Caco-2 (cell line): ENCODE measurements around the gene ARL4A. TPM values are rescaled to one million over a fixed set of nuclear protein-coding genes. Genes with fewer than 3 reads are reported as not detected.
A peak's percentile ranks its signal among the peaks of the same experiment; 100 is the strongest.

Source experiments
- BruUV-seq: library from RNA; stranded (reverse); fragments of 400-500 nt; replicated peaks from 2 replicates; lab custom pipeline; 2021; lab: Mats Ljungman, UMichigan
- CTCF ChIA-PET: fragments of 300-600 bp; sonication (Branson Sonifier 250); formaldehyde crosslinking; loops from one replicate; lab custom pipeline; 2022; ENCODE audit warnings: antibody characterized with exemption; lab: Charles Lee
- POLR2A ChIA-PET: fragments of 300-600 bp; sonication (Branson Sonifier 250); formaldehyde crosslinking; loops from one replicate; lab custom pipeline; 2022; ENCODE audit warnings: antibody characterized with exemption; lab: Charles Lee
- DNase-seq, 2 experiments: peaks; one replicate each; pipeline versions ENCODE4 v3.0.0 to v3.0.0-alpha.2; 2020 to 2022
- H3K27me3 ChIP-seq: replicated peaks from 2 replicates; pipeline ENCODE4 v1.6.0; 2011; ENCODE audit warnings: low read length; ENCODE audit not compliant: control insufficient read depth, insufficient read depth
- H3K36me3 ChIP-seq: 2 replicates; pipeline ENCODE4 v1.5.1; 2011; ENCODE audit warnings: low read length; ENCODE audit not compliant: control insufficient read depth, insufficient read depth
- H3K4me1 ChIP-seq: fragments of 250-450 bp; sonication (Bioruptor Pico); 2 replicates; pipeline ENCODE4 v1.5.1; 2020; ENCODE audit warnings: mild to moderate bottlenecking
- H3K4me3 ChIP-seq: 2 replicates; pipeline ENCODE4 v1.5.1; 2011; ENCODE audit warnings: low read depth, mild to moderate bottlenecking, control low read depth, low read length
- H3K9me3 ChIP-seq: fragments of 250-450 bp; sonication (Bioruptor Pico); 2 replicates; pipeline ENCODE4 v1.5.1; 2020; ENCODE audit warnings: mild to moderate bottlenecking, moderate library complexity
- H3K27ac Mint-ChIP-seq: one replicate; pipeline ENCODE4 v1.8.0; 2022; ENCODE audit warnings: mixed read lengths; ENCODE audit not compliant: unreplicated experiment
- H3K27me3 Mint-ChIP-seq: one replicate; pipeline ENCODE4 v1.8.0; 2022; ENCODE audit warnings: mixed read lengths; ENCODE audit not compliant: insufficient read depth, unreplicated experiment
- H3K36me3 Mint-ChIP-seq: one replicate; pipeline ENCODE4 v1.8.0; 2022; ENCODE audit warnings: mild to moderate bottlenecking, mixed read lengths; ENCODE audit not compliant: insufficient read depth, unreplicated experiment
- H3K4me1 Mint-ChIP-seq: one replicate; pipeline ENCODE4 v1.8.0; 2022; ENCODE audit warnings: low read depth, mixed read lengths; ENCODE audit not compliant: unreplicated experiment
- H3K4me3 Mint-ChIP-seq: one replicate; pipeline ENCODE4 v1.8.0; 2022; ENCODE audit warnings: mild to moderate bottlenecking, moderate library complexity, mixed read lengths; ENCODE audit not compliant: unreplicated experiment
- H3K9me3 Mint-ChIP-seq: one replicate; pipeline ENCODE4 v1.8.0; 2022; ENCODE audit warnings: mixed read lengths; ENCODE audit not compliant: unreplicated experiment
- intact Hi-C: fragments of 100-400 bp; cut with micrococcal nuclease; formaldehyde crosslinking; loops from one replicate; pipeline ENCODE4 v1.10.0; 2022; ENCODE audit not compliant: unreplicated experiment
- total RNA-seq: library from RNA; stranded (reverse); gene quantifications from 2 replicates; pipeline ENCODE4 v1.2.3, GENCODE V29; 2022
- TF ChIP-seq, protein P1 (sequence below), 2 experiments: fragments of 200-600 bp in 1 of 2; IDR thresholded peaks; 1 replicate in 1 of 2; 2 replicates in 1 of 2; pipeline versions ENCODE4 v1.5.1 to v1.8.0; 2011 to 2022; ENCODE audit warnings: antibody characterized with exemption in 1 of 2, control low read depth in 1 of 2, inconsistent platforms in 1 of 2, low read depth in 1 of 2, low read length in 1 of 2, mild to moderate bottlenecking in 1 of 2, moderate library complexity in 1 of 2; ENCODE audit not compliant: insufficient read depth in 1 of 2, severe bottlenecking in 1 of 2, unreplicated experiment in 1 of 2

The ARL4A gene
- total RNA-seq, 1 experiment from 2014 or later = 40.6 TPM

- no peaks in the 10 kb centered on the region for H3K9me3 ChIP-seq
- no TSS peak for BruUV-seq
- intact Hi-C loops = loop anchor here (5.0 to 10.0 kb wide), 3 partner anchors 53 to 840 kb away; no protein-coding TSS in a partner anchor
- no peak overlapping the region for H3K4me3 ChIP-seq
- Mint-ChIP-seq H3K9me3 (no peaks in the 10 kb centered on the region), H3K27me3 (no peaks in the 10 kb centered on the region), H3K4me3 (no peak overlapping the region), H3K4me1 (peaks cover 35% of the 10 kb centered on the region), H3K36me3 (peaks cover 25% of the 10 kb centered on the region), H3K27ac (no peak overlapping the region)
- H3K36me3 ChIP-seq = no peaks in the 10 kb centered on the region
- CTCF ChIA-PET = interaction anchor here (1.3 kb wide), 1 partner anchor 490 kb away, joined by 4 read pairs; no protein-coding TSS in a partner anchor
- no peak for DNase-seq
- peaks cover 18% of the 10 kb centered on the region for H3K4me1 ChIP-seq
- POLR2A ChIA-PET = no interaction called here
- TF ChIP-seq, protein P1, sequence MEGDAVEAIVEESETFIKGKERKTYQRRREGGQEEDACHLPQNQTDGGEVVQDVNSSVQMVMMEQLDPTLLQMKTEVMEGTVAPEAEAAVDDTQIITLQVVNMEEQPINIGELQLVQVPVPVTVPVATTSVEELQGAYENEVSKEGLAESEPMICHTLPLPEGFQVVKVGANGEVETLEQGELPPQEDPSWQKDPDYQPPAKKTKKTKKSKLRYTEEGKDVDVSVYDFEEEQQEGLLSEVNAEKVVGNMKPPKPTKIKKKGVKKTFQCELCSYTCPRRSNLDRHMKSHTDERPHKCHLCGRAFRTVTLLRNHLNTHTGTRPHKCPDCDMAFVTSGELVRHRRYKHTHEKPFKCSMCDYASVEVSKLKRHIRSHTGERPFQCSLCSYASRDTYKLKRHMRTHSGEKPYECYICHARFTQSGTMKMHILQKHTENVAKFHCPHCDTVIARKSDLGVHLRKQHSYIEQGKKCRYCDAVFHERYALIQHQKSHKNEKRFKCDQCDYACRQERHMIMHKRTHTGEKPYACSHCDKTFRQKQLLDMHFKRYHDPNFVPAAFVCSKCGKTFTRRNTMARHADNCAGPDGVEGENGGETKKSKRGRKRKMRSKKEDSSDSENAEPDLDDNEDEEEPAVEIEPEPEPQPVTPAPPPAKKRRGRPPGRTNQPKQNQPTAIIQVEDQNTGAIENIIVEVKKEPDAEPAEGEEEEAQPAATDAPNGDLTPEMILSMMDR (IDR thresholded peaks at IDR 0.05; ENCODE audit: insufficient read depth in 1 of 2, low read depth in 1 of 2, low read length in 1 of 2, severe bottlenecking in 1 of 2, unreplicated experiment in 1 of 2) = no peak
- H3K27me3 ChIP-seq = no peaks in the 10 kb centered on the region
Measured at GRCh38 chr7:12684733-12685132, 2.7 kb upstream of the ARL4A start.

- Mint-ChIP-seq H3K27ac (peak overlapping the region; percentile 89), H3K4me1 (peaks cover 31% of the 10 kb centered on the region), H3K4me3 (peak overlapping the region; percentile 93), H3K9me3 (no peaks in the 10 kb centered on the region), H3K36me3 (peaks cover 32% of the 10 kb centered on the region), H3K27me3 (no peaks in the 10 kb centered on the region)
- peak; percentile 76 to 79 for DNase-seq
- CTCF ChIA-PET = interaction anchor here (0.6 to 2.4 kb wide), 14 partner anchors 11 to 1057 kb away, joined by 3 to 31 read pairs (median 4); no protein-coding TSS in a partner anchor
- no peaks in the 10 kb centered on the region for H3K9me3 ChIP-seq
- H3K4me3 ChIP-seq = peak overlapping the region; percentile 83
- TF ChIP-seq, protein P1 (IDR thresholded peaks at IDR 0.05; ENCODE audit: insufficient read depth in 1 of 2, low read depth in 1 of 2, low read length in 1 of 2, severe bottlenecking in 1 of 2, unreplicated experiment in 1 of 2) = peak; percentile 65 to 79
- H3K4me1 ChIP-seq = peaks cover 18% of the 10 kb centered on the region
- no TSS peak for BruUV-seq
- POLR2A ChIA-PET = interaction anchor here (1.6 kb wide), 1 partner anchor 257 kb away, joined by 9 read pairs; no protein-coding TSS in a partner anchor
- no peaks in the 10 kb centered on the region for H3K27me3 ChIP-seq
- no peaks in the 10 kb centered on the region for H3K36me3 ChIP-seq
- intact Hi-C loops = loop anchor here (5.0 to 10.0 kb wide), 3 partner anchors 52 to 839 kb away; no protein-coding TSS in a partner anchor
Measured at GRCh38 chr7:12685550-12685949, 1.9 kb upstream of the ARL4A start.

GRCh38 chr7:12686234-12686890, 1.1 kb upstream of the ARL4A start:
- peak overlapping the region; percentile 89 for H3K27ac Mint-ChIP-seq
- peaks cover 24% of the 10 kb centered on the region for H3K4me1 Mint-ChIP-seq
- no peaks in the 10 kb centered on the region for H3K36me3 ChIP-seq
- DNase-seq = peak; percentile 97 to 98
- H3K27me3 Mint-ChIP-seq = no peaks in the 10 kb centered on the region
- H3K4me1 ChIP-seq = peaks cover 14% of the 10 kb centered on the region
- H3K9me3 Mint-ChIP-seq = no peaks in the 10 kb centered on the region
- TF ChIP-seq, protein P1 (IDR thresholded peaks at IDR 0.05; ENCODE audit: insufficient read depth in 1 of 2, low read depth in 1 of 2, low read length in 1 of 2, severe bottlenecking in 1 of 2, unreplicated experiment in 1 of 2) = peak; percentile 64 to 94
- ChIA-PET CTCF (interaction anchor here (0.6 to 2.4 kb wide), 31 partner anchors 11 to 1057 kb away, joined by 3 to 31 read pairs (median 4); no protein-coding TSS in a partner anchor), POLR2A (interaction anchor here (0.7 to 2.1 kb wide), 9 partner anchors 11 to 429 kb away, joined by 3 to 13 read pairs (median 7); no protein-coding TSS in a partner anchor)
- peaks cover 32% of the 10 kb centered on the region for H3K36me3 Mint-ChIP-seq
- no peaks in the 10 kb centered on the region for H3K27me3 ChIP-seq
- peak overlapping the region; percentile 93 for H3K4me3 Mint-ChIP-seq
- H3K9me3 ChIP-seq = no peaks in the 10 kb centered on the region
- no TSS peak for BruUV-seq
- intact Hi-C loops = loop anchor here (1.0 to 10.0 kb wide), 5 partner anchors 46 to 838 kb away; no protein-coding TSS in a partner anchor
- peak overlapping the region; percentile 83 for H3K4me3 ChIP-seq
